GM12801 (cell line): ENCODE results near the gene THAP9.

ENCODE experiments used
- TF ChIP-seq, protein P1 (sequence below): IDR thresholded peaks from one replicate; pipeline ENCODE4 v1.5.1; 2011; ENCODE audit warnings: control low read depth; ENCODE audit not compliant: insufficient read length; ENCODE audit errors: extremely low read depth

THAP9 gene

GRCh38 chr4:82954212-82954611 is 53.7 kb downstream of the THAP9 start:
- TF ChIP-seq, protein P1, sequence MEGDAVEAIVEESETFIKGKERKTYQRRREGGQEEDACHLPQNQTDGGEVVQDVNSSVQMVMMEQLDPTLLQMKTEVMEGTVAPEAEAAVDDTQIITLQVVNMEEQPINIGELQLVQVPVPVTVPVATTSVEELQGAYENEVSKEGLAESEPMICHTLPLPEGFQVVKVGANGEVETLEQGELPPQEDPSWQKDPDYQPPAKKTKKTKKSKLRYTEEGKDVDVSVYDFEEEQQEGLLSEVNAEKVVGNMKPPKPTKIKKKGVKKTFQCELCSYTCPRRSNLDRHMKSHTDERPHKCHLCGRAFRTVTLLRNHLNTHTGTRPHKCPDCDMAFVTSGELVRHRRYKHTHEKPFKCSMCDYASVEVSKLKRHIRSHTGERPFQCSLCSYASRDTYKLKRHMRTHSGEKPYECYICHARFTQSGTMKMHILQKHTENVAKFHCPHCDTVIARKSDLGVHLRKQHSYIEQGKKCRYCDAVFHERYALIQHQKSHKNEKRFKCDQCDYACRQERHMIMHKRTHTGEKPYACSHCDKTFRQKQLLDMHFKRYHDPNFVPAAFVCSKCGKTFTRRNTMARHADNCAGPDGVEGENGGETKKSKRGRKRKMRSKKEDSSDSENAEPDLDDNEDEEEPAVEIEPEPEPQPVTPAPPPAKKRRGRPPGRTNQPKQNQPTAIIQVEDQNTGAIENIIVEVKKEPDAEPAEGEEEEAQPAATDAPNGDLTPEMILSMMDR: no peak

DNA sequence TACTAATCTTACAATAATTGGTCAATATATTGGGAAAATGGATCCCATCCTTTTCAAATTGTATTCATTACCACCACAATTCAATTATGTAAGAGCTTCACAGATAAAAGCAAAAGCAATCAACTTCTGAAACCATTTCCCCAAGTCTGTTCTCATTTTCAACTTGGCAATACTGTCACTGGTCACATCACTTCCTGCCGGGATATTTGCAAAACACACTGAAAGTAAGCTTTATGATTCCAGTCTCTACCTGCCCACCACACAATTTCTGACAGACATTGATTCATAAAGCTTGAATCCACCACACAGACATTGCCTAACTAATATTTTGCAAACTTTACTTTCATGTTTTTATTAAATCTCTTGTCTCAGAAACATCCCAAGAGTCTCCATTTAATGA is 56.5 kb downstream of the THAP9 start:
- TF ChIP-seq, protein P1: no peak

DNA sequence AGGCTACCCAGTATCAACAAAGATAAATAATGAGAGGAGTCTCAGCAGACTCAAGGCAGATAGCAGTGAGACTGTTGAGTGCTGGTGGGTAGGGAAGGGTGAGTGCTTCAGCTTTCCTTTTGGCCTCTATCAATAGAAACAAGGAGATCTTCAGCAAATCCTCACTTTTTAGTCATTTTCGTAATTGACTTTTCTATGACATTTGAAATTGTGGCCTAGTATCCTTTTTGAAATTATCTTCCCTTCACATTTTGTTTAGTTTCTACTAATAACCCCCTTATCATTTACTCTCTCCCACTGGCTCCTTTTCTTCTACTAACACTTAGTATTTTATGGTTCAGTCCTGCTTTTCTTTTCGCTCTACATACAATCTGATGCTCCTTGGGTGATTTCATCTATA is 65.2 kb downstream of the THAP9 start:
- TF ChIP-seq, protein P1: no peak

DNA sequence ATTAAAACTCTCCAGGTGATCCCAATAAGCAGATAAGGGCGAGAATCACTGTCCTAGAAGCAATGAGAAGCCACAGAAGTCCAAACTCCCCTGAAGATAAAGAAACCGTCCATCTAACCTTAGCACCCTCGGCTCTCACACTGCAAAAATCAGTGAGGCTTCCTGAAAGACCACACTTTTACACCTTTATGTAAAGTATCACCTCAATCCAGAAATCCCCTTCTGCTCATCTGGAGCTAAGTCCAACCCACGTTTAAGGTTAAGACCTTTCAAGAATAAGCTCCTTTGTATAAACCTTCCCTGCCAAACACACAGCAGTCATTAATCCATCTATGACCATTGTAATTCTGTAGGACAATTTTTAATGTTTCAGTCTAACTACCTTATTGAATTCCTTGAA is 68.4 kb downstream of the THAP9 start:
- TF ChIP-seq, protein P1: no peak

DNA sequence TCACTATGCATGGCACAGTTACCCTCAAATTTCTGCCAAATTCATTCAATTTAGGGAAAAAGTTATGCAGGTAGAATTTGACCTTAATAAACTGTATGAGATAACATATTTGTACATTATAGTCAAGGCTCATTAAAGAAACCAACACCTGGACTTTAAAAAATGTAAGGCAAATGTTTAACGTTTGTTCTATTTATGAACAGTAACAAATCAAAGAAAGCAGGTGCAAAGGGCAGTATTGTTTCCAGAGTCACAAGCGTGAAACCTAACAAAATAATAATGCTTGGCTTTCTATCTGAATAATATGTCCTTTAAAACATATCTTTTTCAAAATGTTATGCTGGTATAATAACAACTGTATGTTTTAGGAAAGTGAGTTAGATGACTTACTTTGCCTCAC is 68.9 kb downstream of the THAP9 start:
- TF ChIP-seq, protein P1: no peak
